GM19099 (cell line): ENCODE results near the gene MAD2L1BP.

ENCODE experiments used
- POLR2A ChIP-seq: IDR thresholded peaks from 3 replicates; pipeline ENCODE4 v1.6.1; 2011; ENCODE audit warnings: low read depth; ENCODE audit not compliant: insufficient read length; ENCODE audit errors: extremely low read depth

The MAD2L1BP gene

GRCh38 chr6:43621836-43622180 is 13.8 kb upstream of the MAD2L1BP start:
- no peak for TF ChIP-seq POLR2A

- no peak for TF ChIP-seq POLR2A
These were observed 13.1 kb upstream of the MAD2L1BP start for GRCh38 chr6:43622541-43622940.

GRCh38 chr6:43623880-43624785 is 11.5 kb upstream of the MAD2L1BP start:
- no peak for TF ChIP-seq POLR2A

- TF ChIP-seq POLR2A, result no peak
These were observed 10.8 kb upstream of the MAD2L1BP start for GRCh38 chr6:43624786-43625288.

- TF ChIP-seq POLR2A, result no peak
These were observed 10.1 kb upstream of the MAD2L1BP start for GRCh38 chr6:43625393-43625992.

- TF ChIP-seq POLR2A, result peak; percentile 16
These were observed 8.4 kb upstream of the MAD2L1BP start for GRCh38 chr6:43627008-43627825.

- TF ChIP-seq POLR2A, result no peak
These were observed 7.1 kb upstream of the MAD2L1BP start for GRCh38 chr6:43628393-43629103.

GRCh38 chr6:43629104-43629504 is 6.5 kb upstream of the MAD2L1BP start, which contains the start of gene GTPBP2:
GTPBP2 (minus strand) TSS chr6:43629264; CDS start chr6:43629162, 102 bp downstream.
- TF ChIP-seq POLR2A, result no peak

- peak; percentile 77 for TF ChIP-seq POLR2A
These were observed 5.9 kb upstream of the MAD2L1BP start for GRCh38 chr6:43629505-43630300.

GRCh38 chr6:43630980-43631619 is 4.5 kb upstream of the MAD2L1BP start:
- TF ChIP-seq POLR2A, result no peak

GRCh38 chr6:43634702-43635303 is 837 bp upstream of the MAD2L1BP start:
- no peak for TF ChIP-seq POLR2A

GRCh38 chr6:43636308-43636659 is 644 bp downstream of the MAD2L1BP start:
- TF ChIP-seq POLR2A, result no peak
